Activated CD4-positive, alpha-beta T cell treated with anti-CD3 and anti-CD28 coated beads for 4 hours (primary cell): ENCODE measurements around the gene ACAA1.
A peak's percentile ranks its signal among the peaks of the same experiment; 100 is the strongest.

Experiments used
- DNase-seq, 2 donors: peaks; one replicate each; pipeline ENCODE4 v3.0.0-alpha.2; 2020

ACAA1 gene

DNA sequence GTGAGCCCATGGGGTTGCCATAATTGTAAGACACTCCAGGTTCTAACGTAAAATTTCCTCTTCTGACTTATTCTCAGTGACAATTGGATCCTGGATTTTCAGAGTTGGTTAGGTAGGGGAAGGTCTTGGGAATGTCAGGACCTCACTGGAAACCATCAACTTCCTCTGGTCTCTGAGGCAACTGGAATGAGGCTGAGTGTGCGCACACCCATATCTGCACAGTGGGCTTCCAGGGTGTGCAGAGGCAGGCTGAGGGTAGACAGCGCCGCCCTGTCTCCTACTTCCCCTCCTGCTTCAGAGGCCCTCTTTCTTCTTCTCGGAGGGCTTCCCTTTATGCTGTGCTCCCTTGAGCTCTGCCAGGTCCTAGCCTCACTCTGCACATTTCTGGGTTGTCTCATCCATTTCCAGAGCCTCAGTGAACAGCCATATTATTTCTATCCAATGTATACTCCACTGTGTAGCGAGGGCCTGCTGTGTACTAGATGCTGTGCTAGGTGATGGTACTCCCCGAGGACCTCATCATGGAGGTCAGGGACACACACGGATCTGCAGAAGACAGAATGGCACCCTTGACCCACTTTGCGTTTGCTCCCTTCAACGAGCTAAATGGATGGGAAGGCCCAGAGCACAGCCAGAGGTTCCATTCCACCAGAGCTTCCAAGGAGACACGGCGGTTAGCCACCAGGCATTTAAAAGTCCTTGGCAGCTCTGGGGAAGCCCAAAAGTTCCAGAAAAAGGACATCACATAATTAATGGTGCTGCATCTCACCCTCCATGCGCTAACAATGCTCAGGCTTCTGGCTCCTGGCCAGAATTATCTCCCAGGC is 18.3 kb downstream of the ACAA1 start:
- DNase-seq = no peak

- peak; percentile 64 to 68 for DNase-seq
These were observed 19.0 kb downstream of the ACAA1 start for GRCh38 chr3:38117748-38118420.

DNA sequence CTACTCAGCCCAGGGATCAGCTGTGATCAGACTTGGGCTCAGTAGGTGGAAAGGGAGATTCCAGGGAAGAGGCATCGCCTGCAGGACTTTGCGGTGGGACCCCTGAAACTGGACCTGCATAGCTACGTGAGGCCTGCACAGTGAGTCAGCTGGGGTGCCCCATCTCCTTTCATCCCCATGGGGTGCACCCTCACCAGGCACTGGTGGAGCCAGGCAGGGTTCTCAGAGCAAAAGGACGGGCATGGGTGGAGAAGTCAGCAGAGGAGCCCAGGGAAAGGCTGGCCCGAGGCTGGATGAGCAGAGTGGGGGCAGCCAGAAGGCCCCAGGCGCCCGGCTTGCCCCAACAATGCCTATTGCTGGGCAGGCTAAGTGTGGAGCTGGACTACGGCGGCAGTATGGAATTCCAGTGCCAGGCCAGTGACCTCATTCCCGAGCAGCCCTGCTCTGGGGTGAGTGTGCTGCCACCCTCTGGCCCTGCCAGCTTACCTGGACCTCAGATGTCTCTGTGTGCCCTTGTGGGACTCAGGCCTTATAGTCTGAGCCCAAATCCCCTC is 19.7 kb downstream of the ACAA1 start:
- no peak for DNase-seq

- DNase-seq = no peak
These were observed 20.3 kb downstream of the ACAA1 start for GRCh38 chr3:38116471-38117162.

- no peak for DNase-seq
These were observed 21.1 kb downstream of the ACAA1 start for GRCh38 chr3:38115645-38116427.

GRCh38 chr3:38114875-38115644 is 21.9 kb downstream of the ACAA1 start:
- DNase-seq = no peak

DNA sequence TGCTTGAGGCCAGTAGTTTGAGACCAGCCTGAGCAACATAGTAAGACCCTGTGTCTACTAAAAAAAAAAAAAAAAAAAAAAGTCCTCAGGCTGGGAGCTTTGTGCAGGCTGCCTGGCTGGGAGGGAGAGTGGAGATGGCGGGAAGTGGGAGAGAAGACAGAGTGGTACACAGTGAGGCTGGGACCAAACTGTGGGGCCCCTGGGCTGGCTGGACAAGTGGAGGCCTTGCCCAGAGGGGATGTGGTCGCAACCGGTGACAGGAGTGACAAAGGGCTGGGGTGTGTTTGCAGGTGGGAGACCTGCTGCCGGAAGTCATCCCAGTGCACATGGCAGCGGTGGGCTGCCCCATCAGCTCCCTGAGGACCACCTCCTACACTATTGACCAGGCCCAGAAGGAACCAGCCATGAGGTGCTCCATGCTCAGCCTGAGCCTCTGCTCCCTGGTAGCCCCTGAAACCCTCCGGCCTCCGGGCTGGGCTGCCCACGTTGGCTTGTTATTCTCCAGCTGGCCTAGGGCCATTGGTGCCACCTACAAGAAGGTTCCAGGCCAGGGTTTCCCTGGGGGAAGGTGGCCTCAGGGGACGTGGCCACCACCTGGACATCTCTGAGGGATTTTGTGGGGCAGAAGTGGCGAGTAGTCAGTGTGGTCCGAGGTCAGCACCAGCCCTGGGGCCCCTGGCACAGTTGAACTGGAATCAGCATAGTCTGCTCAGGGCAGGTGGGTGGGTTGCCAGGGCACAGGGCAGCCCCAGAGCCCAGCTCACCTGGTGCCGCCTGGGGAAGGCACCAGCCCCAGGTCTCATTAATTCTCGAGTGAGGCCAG is 22.7 kb downstream of the ACAA1 start:
- DNase-seq = no peak

GRCh38 chr3:38112378-38112761 is 24.6 kb downstream of the ACAA1 start:
- DNase-seq = no peak

GRCh38 chr3:38111696-38112377 is 25.1 kb downstream of the ACAA1 start:
- DNase-seq = no peak

DNA sequence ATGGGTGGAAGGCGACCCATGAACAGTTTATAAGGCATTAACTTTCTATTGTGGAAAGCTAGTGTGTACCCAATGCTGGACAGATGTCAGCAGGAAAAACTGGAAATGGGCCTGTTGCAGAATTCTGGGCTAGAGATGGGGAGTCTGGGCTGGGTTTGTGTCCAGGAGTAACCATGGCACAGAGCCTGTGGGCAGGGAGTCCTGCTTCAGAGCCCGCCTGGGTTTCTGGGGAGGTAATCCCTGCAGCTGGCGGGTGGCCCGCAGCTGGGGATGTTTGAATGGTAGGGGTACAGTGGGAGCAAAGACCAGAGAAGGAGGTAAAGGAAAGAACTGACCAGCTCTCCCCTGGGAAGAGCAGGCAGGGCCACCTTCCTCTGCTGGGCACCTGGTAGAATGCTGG is 25.7 kb downstream of the ACAA1 start:
- no peak for DNase-seq

GRCh38 chr3:38110314-38111050 is 26.4 kb downstream of the ACAA1 start:
- no peak for DNase-seq

DNA sequence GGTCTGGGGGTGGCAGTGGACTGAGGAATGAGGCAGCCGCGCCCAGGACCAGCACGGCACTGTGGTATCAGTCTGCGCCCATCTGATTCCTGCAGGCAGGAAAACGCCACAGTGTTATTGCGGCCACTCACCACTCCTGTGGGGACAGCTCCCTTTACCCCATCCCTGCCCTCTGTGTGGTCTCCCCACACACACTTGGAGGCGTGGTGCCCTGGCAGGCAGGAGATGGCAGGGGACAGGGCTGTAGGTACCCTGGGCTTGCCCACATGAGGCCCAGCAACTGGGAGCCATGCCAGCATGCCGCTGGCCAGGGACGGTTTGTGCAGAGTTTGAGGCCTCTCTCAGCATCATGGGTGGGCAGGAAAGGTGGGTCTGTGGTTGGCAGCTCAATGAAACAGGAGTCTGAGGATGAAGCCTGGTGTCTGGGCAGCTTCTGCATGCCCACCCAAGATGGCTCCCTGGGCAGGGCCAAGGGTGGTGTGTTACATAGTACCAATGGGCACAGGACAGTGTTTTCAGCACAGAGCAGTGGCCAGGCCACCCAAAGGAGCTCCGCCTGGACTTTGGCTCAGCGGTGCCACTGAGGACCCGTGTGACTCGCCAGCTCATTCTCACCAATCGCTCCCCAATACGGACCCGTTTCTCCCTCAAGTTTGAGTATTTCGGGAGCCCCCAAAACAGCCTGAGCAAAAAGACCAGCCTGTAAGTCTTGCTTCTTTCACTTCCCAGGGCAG is 27.2 kb downstream of the ACAA1 start:
- no peak for DNase-seq

- DNase-seq = no peak
These were observed 28.0 kb downstream of the ACAA1 start for GRCh38 chr3:38108649-38109579.

DNA sequence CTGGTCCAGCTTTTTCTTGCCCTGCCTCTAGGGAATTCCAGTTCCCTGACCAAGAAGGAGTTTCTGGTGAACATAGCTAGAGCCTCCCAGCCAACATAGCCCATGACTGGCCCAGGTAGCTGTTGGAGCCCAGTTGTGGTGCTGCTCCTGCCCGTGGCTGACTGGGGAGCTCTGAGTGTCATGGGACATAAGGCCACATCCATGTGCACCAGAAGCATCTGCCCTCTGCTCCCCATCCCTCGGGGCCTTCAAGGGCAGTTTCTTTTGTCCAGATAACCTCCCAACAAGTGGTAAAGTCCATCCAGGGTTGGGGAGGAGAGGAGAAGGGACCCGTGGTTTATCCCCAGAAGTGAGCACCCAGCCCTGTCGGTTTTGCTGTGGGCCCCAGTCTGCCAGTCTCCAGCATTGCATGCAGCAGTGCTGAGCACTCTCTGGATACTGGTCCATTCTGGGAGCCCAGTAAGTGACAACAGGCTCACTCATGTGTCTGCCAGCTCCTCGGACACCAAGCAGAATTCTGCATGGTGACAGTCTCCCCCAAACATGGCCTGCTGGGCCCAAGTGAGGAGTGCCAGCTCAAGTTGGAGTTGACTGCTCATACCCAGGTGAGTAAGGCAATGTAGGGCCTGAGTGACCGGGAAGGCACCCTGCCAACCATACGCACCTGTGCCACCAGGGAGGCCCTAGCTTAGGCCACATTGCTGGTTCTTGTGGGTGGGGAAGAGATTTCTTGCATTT is 28.8 kb downstream of the ACAA1 start:
- DNase-seq = no peak

- DNase-seq = no peak
These were observed 31.4 kb downstream of the ACAA1 start for GRCh38 chr3:38105525-38105924.

GRCh38 chr3:38102444-38102814 is 34.5 kb downstream of the ACAA1 start:
- DNase-seq = no peak

DNA sequence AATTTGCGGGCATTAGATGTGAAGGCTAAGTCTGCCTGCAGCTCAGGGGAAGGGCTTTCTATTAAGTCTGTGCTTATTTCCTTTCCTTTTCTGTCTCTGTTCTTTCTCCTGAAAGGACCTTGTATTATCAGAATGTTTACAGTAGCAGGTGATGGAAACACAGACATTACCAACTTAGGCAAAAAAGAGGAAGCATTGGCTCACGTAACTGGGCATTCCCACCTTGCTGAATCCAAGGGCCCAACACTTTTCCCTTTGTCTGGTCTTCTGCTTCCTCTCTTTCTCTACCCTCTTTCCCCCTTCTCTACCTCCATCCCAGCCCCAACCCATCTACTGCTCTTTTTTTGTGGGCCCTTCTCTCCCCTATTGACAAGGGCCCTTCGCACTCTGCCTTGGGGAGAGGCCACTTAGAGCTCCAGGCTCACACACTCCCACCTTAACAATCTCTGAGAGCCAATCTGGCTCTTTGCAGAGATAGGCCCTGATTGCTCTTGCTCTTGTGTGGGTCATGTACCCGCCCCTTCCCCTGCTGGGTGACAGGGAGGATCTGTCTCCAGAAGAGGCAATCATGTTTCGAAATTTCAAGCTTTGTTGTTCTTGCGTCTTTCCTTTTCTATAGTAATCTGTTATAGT is 35.0 kb downstream of the ACAA1 start:
- no peak for DNase-seq
